Sigmoid colon (tissue), 4 donors: ENCODE data around the gene SESTD1.

Source experiments
- CTCF ChIP-seq, 4 experiments: fragments of 450-650 bp in 3 of 4; fragments of 200-600 bp in 1 of 4; IDR thresholded peaks; one replicate each; pipeline ENCODE4 v1.5.1; 2016 to 2019; ENCODE audit warnings: antibody characterized with exemption in 4 of 4, mild to moderate bottlenecking in 3 of 4, moderate library complexity in 2 of 4
- EP300 ChIP-seq, 4 donors: sonication (generic); formaldehyde crosslinking; IDR thresholded peaks; one replicate each; pipeline ENCODE4 v1.6.1; 2017; ENCODE audit warnings: antibody characterized with exemption in 4 of 4
- POLR2A ChIP-seq, 2 donors: fragments of 450-650 bp; IDR thresholded peaks; one replicate each; pipeline ENCODE4 v1.6.1; 2016; ENCODE audit warnings: antibody characterized with exemption in 2 of 2, mild to moderate bottlenecking in 2 of 2, moderate library complexity in 2 of 2

- TF ChIP-seq CTCF (IDR thresholded peaks at IDR 0.05) (no peak), EP300 (IDR thresholded peaks at IDR 0.05) (no peak), POLR2A (IDR thresholded peaks at IDR 0.05) (no peak)
These were observed 40.3 kb downstream of the SESTD1 start for GRCh38 chr2:179224361-179224760.
